HG03558 (cell line): ENCODE results near the gene C9orf72.

Experiments used
- ATAC-seq: cut with Tn5 transposase; IDR thresholded peaks from one replicate; pipeline ENCODE4 v1.9.1; 2021; ENCODE audit warnings: moderate number of reproducible peaks; ENCODE audit not compliant: unreplicated experiment; ENCODE audit errors: extremely low read depth

Gene C9orf72

GRCh38 chr9:27582794-27583193 lies 9.5 kb upstream of the C9orf72 start:
- ATAC-seq, result no peak

GRCh38 chr9:27581826-27582225 lies 8.5 kb upstream of the C9orf72 start:
- no peak for ATAC-seq

- peak; percentile 75 for ATAC-seq
Observed at GRCh38 chr9:27573634-27574590, 631 bp upstream of the C9orf72 start.

GRCh38 chr9:27572566-27572917 lies 739 bp downstream of the C9orf72 start:
- peak; percentile 20 for ATAC-seq

GRCh38 chr9:27572061-27572460 lies 1.2 kb downstream of the C9orf72 start:
- no peak for ATAC-seq

GRCh38 chr9:27571011-27571410 lies 2.3 kb downstream of the C9orf72 start:
- ATAC-seq, result no peak

GRCh38 chr9:27569406-27569805 lies 3.9 kb downstream of the C9orf72 start:
- no peak for ATAC-seq

GRCh38 chr9:27566118-27566517 lies 7.2 kb downstream of the C9orf72 start:
- no peak for ATAC-seq

GRCh38 chr9:27565696-27566095 lies 7.6 kb downstream of the C9orf72 start:
- ATAC-seq, result no peak

- ATAC-seq, result no peak
Observed at GRCh38 chr9:27564670-27565069, 8.6 kb downstream of the C9orf72 start.

- no peak for ATAC-seq
Observed at GRCh38 chr9:27563738-27564430, 9.4 kb downstream of the C9orf72 start.

- peak; percentile 49 for ATAC-seq
Observed at GRCh38 chr9:27561685-27562084, 11.6 kb downstream of the C9orf72 start.

- ATAC-seq, result no peak
Observed at GRCh38 chr9:27560457-27560856, 12.8 kb downstream of the C9orf72 start.

GRCh38 chr9:27558307-27558706 lies 15.0 kb downstream of the C9orf72 start:
- ATAC-seq, result no peak

- ATAC-seq, result no peak
Observed at GRCh38 chr9:27556470-27556869, 16.8 kb downstream of the C9orf72 start.

- no peak for ATAC-seq
Observed at GRCh38 chr9:27554712-27555111, 18.6 kb downstream of the C9orf72 start.

GRCh38 chr9:27549196-27549755 lies 24.0 kb downstream of the C9orf72 start:
- no peak for ATAC-seq

GRCh38 chr9:27548055-27548741 lies 25.1 kb downstream of the C9orf72 start:
- no peak for ATAC-seq

- ATAC-seq, result no peak
Observed at GRCh38 chr9:27545471-27545870, 27.8 kb downstream of the C9orf72 start.

GRCh38 chr9:27542508-27542907 lies 30.8 kb downstream of the C9orf72 start:
- ATAC-seq, result no peak

- no peak for ATAC-seq
Observed at GRCh38 chr9:27541740-27542139, 31.5 kb downstream of the C9orf72 start.
